ENCODE data around the gene DDX55.
A peak's percentile ranks its signal among the peaks of the same experiment; 100 is the strongest.
"Not testable (repeated sequence)": the region's sequence is repeated elsewhere in the genome, so short reads cannot be mapped to it uniquely, and the experiment has no call there.

Gene DDX55

DNA sequence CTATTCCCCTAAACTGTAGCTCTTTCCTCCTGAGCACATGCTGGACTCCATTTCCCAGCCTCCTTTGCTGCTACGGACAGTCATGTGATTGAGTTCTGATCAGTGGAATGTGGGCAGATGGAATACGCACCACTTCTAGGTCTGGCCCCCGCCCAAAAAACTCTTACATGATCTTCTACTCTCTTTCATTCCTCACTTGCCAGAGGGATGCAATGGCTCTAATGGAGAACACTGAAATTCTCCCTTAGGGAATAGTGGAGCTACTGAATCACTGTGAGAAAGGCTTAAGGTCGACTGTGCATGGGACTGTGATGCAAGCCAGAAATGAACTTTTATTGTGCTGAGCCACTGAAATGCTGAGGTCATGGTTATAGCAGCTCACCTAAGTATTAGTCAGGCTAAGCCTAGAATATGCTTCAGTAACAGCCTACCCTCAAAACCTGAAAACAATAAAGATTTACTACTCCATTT is 30.5 kb upstream of the DDX55 start:
- H2BK5ac ChIP-seq (ENCODE audit: low read length) = no peak overlapping the region
- H2BK15ac ChIP-seq (replicated peaks; ENCODE audit: low read depth) = no peak overlapping the region
- H3K27me3 ChIP-seq (ENCODE audit: insufficient read depth, low read length, poor library complexity) = no peaks in the 10 kb centered on the region
- peak overlapping the region; percentile 31 for H3K18ac ChIP-seq (ENCODE audit: low read length)
- no peaks in the 10 kb centered on the region for H3K79me2 ChIP-seq (ENCODE audit: control insufficient read depth, insufficient read depth, low read length)
- H4K8ac ChIP-seq (ENCODE audit: low read depth, low read length) = no peak overlapping the region
- H3K4me2 ChIP-seq (ENCODE audit: low read length) = peak overlapping the region; percentile 14
- H3K56ac ChIP-seq (ENCODE audit: low read length) = no peak overlapping the region
- no peak overlapping the region for H2AK5ac ChIP-seq (ENCODE audit: low read length)
- DNase-seq = peak; percentile 65
- no CpG with 5 or more reads among the region's 4 CpGs for WGBS (ENCODE audit: extremely low coverage, insufficient coverage, low lambda C conversion rate)
- H3K4me3 ChIP-seq (ENCODE audit: low read length) = no peak overlapping the region
- H3K23ac ChIP-seq (ENCODE audit: low read length) = no peak overlapping the region
- H2BK120ac ChIP-seq (ENCODE audit: low read depth, low read length) = no peak overlapping the region
- no peak overlapping the region for H4K5ac ChIP-seq (ENCODE audit: low read length)
- no peaks in the 10 kb centered on the region for H3K36me3 ChIP-seq (ENCODE audit: control insufficient read depth, insufficient read depth, low read length)
- no peaks in the 10 kb centered on the region for H3K79me1 ChIP-seq (ENCODE audit: low read length)
- H3K9ac ChIP-seq (ENCODE audit: low read length) = no peak overlapping the region
- no peak overlapping the region for H3K4ac ChIP-seq (ENCODE audit: low read depth, low read length)
- no peak overlapping the region for H3K27ac ChIP-seq (ENCODE audit: low read depth, low read length)
- H3K4me1 ChIP-seq (ENCODE audit: control insufficient read depth, low read depth, low read length) = no peaks in the 10 kb centered on the region

DNA sequence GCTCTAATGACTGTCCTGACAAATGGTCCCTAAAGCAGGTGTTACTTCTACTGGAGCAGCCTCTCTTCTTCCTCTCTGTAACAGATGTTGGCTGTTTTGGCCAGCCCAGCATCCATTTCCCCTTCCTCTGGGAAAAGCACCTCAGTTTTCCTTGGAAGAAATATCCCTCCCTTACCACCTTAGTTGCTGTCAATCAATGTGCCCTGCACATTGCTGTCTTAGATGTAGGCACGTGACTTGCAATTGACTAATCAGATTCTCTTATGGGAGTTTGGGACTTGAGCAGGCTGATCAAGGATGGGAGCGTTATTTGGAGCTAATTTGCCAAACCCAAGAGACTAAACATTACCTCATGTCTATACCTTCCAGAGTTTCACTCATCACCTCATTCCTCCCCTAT is 29.5 kb upstream of the DDX55 start:
- Histone ChIP-seq H3K79me1 (ENCODE audit: low read length) (no peaks in the 10 kb centered on the region), H3K79me2 (ENCODE audit: control insufficient read depth, insufficient read depth, low read length) (no peaks in the 10 kb centered on the region), H3K4me3 (ENCODE audit: low read length) (no peak overlapping the region), H3K4me1 (ENCODE audit: control insufficient read depth, low read depth, low read length) (no peaks in the 10 kb centered on the region), H2BK5ac (ENCODE audit: low read length) (no peak overlapping the region), H3K9ac (ENCODE audit: low read length) (no peak overlapping the region), H2BK15ac (replicated peaks; ENCODE audit: low read depth) (no peak overlapping the region), H3K36me3 (ENCODE audit: control insufficient read depth, insufficient read depth, low read length) (no peaks in the 10 kb centered on the region), H4K8ac (ENCODE audit: low read depth, low read length) (no peak overlapping the region), H3K23ac (ENCODE audit: low read length) (no peak overlapping the region), H2AK5ac (ENCODE audit: low read length) (no peak overlapping the region), H3K18ac (ENCODE audit: low read length) (no peak overlapping the region), H3K56ac (ENCODE audit: low read length) (no peak overlapping the region), H3K4me2 (ENCODE audit: low read length) (no peak overlapping the region), H3K27me3 (ENCODE audit: insufficient read depth, low read length, poor library complexity) (no peaks in the 10 kb centered on the region), H3K27ac (ENCODE audit: low read depth, low read length) (no peak overlapping the region), H4K5ac (ENCODE audit: low read length) (no peak overlapping the region), H3K4ac (ENCODE audit: low read depth, low read length) (no peak overlapping the region), H2BK120ac (ENCODE audit: low read depth, low read length) (no peak overlapping the region)
- no peak for DNase-seq
- WGBS (ENCODE audit: extremely low coverage, insufficient coverage, low lambda C conversion rate) = no CpG with 5 or more reads among the region's 2 CpGs

DNA sequence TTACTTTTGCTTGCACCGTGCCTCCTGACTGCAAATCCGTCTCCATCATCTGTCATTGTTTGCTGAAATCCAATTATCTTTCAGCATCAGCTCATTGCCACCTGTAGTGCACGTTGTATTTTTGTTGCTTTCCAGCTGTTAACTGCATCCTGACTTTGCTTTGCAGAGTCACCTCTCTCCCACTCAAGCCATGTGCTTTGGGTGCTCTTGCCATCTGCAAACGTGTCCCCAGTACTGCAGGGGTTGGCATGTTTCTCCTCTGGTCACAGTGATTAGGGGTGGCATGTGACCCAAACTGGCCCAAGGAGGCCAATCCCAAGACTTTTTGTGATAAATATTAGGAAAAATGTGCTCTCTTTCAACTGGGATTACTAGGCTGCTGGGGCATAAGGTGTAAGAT is 28.0 kb upstream of the DDX55 start:
- H3K4ac ChIP-seq (ENCODE audit: low read depth, low read length) = no peak overlapping the region
- no peaks in the 10 kb centered on the region for H3K4me1 ChIP-seq (ENCODE audit: control insufficient read depth, low read depth, low read length)
- H2BK15ac ChIP-seq (replicated peaks; ENCODE audit: low read depth) = no peak overlapping the region
- H3K79me1 ChIP-seq (ENCODE audit: low read length) = no peaks in the 10 kb centered on the region
- WGBS (ENCODE audit: extremely low coverage, insufficient coverage, low lambda C conversion rate) = no CpG with 5 or more reads among the region's 4 CpGs
- H3K79me2 ChIP-seq (ENCODE audit: control insufficient read depth, insufficient read depth, low read length) = no peaks in the 10 kb centered on the region
- H4K5ac ChIP-seq (ENCODE audit: low read length) = no peak overlapping the region
- H3K18ac ChIP-seq (ENCODE audit: low read length) = no peak overlapping the region
- H3K27me3 ChIP-seq (ENCODE audit: insufficient read depth, low read length, poor library complexity) = no peaks in the 10 kb centered on the region
- H2BK120ac ChIP-seq (ENCODE audit: low read depth, low read length) = no peak overlapping the region
- no peak for DNase-seq
- no peak overlapping the region for H3K4me3 ChIP-seq (ENCODE audit: low read length)
- no peak overlapping the region for H2AK5ac ChIP-seq (ENCODE audit: low read length)
- no peak overlapping the region for H4K8ac ChIP-seq (ENCODE audit: low read depth, low read length)
- no peak overlapping the region for H3K4me2 ChIP-seq (ENCODE audit: low read length)
- H3K27ac ChIP-seq (ENCODE audit: low read depth, low read length) = no peak overlapping the region
- H2BK5ac ChIP-seq (ENCODE audit: low read length) = no peak overlapping the region
- H3K9ac ChIP-seq (ENCODE audit: low read length) = no peak overlapping the region
- no peaks in the 10 kb centered on the region for H3K36me3 ChIP-seq (ENCODE audit: control insufficient read depth, insufficient read depth, low read length)
- H3K56ac ChIP-seq (ENCODE audit: low read length) = no peak overlapping the region
- H3K23ac ChIP-seq (ENCODE audit: low read length) = no peak overlapping the region

DNA sequence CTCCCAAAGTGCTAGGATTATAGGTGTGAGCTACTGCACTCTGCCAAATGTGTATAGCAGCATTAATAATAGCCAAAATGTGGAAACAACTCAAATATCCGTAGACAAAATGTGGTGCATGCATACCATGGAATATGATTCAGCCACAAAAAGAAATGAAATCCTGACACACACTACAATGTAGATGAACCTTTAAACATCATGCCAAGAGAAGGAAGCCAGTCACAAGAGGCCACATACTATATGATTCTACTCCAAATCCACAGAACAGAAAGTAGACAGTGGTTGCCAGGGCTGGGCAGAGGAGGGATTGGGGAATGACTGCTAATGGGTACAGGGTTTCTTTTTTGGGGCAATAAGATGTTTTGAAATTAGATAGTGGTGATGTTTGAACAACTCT is 25.3 kb upstream of the DDX55 start:
- no peaks in the 10 kb centered on the region for H3K36me3 ChIP-seq (ENCODE audit: control insufficient read depth, insufficient read depth, low read length)
- no peak overlapping the region for H2BK120ac ChIP-seq (ENCODE audit: low read depth, low read length)
- no peaks in the 10 kb centered on the region for H3K79me2 ChIP-seq (ENCODE audit: control insufficient read depth, insufficient read depth, low read length)
- no peak overlapping the region for H3K18ac ChIP-seq (ENCODE audit: low read length)
- H3K27me3 ChIP-seq (ENCODE audit: insufficient read depth, low read length, poor library complexity) = no peaks in the 10 kb centered on the region
- H3K4me1 ChIP-seq (ENCODE audit: control insufficient read depth, low read depth, low read length) = no peaks in the 10 kb centered on the region
- H2AK5ac ChIP-seq (ENCODE audit: low read length) = no peak overlapping the region
- no peak overlapping the region for H3K4me2 ChIP-seq (ENCODE audit: low read length)
- no peak for DNase-seq
- no CpG with 5 or more reads among the region's 1 CpG for WGBS (ENCODE audit: extremely low coverage, insufficient coverage, low lambda C conversion rate)
- H3K56ac ChIP-seq (ENCODE audit: low read length) = no peak overlapping the region
- H3K9ac ChIP-seq (ENCODE audit: low read length) = no peak overlapping the region
- no peak overlapping the region for H3K4me3 ChIP-seq (ENCODE audit: low read length)
- H3K23ac ChIP-seq (ENCODE audit: low read length) = no peak overlapping the region
- no peak overlapping the region for H2BK15ac ChIP-seq (replicated peaks; ENCODE audit: low read depth)
- no peak overlapping the region for H3K4ac ChIP-seq (ENCODE audit: low read depth, low read length)
- no peak overlapping the region for H2BK5ac ChIP-seq (ENCODE audit: low read length)
- H4K5ac ChIP-seq (ENCODE audit: low read length) = no peak overlapping the region
- H3K27ac ChIP-seq (ENCODE audit: low read depth, low read length) = no peak overlapping the region
- no peaks in the 10 kb centered on the region for H3K79me1 ChIP-seq (ENCODE audit: low read length)
- H4K8ac ChIP-seq (ENCODE audit: low read depth, low read length) = no peak overlapping the region

DNA sequence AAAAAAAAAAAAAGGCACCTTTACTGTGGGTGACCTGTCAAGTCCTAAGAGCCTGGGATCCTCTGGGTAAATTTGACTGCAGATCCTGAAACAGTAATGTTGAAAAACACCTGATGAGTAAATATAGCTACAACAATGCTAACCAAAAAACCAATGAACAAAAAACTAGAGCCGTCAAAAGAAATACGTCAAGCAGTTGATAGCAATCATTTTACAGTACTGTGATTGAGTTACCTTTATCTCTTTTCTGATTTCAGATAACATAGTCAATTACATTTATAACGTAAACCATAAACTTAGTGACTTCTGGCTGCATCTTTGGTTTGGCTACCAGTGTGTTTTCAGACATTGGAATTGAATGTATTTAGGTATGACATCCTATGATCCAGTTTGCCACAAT is 23.7 kb upstream of the DDX55 start:
- WGBS (ENCODE audit: extremely low coverage, insufficient coverage, low lambda C conversion rate) = no CpG with 5 or more reads among the region's 3 CpGs
- H3K4me3 ChIP-seq (ENCODE audit: low read length) = no peak overlapping the region
- no peak overlapping the region for H3K23ac ChIP-seq (ENCODE audit: low read length)
- no peaks in the 10 kb centered on the region for H3K36me3 ChIP-seq (ENCODE audit: control insufficient read depth, insufficient read depth, low read length)
- H3K18ac ChIP-seq (ENCODE audit: low read length) = no peak overlapping the region
- H2BK5ac ChIP-seq (ENCODE audit: low read length) = no peak overlapping the region
- no peak for DNase-seq
- no peaks in the 10 kb centered on the region for H3K4me1 ChIP-seq (ENCODE audit: control insufficient read depth, low read depth, low read length)
- H3K27me3 ChIP-seq (ENCODE audit: insufficient read depth, low read length, poor library complexity) = no peaks in the 10 kb centered on the region
- H4K8ac ChIP-seq (ENCODE audit: low read depth, low read length) = no peak overlapping the region
- no peak overlapping the region for H2BK15ac ChIP-seq (replicated peaks; ENCODE audit: low read depth)
- H3K9ac ChIP-seq (ENCODE audit: low read length) = no peak overlapping the region
- peaks cover 3% of the 10 kb centered on the region for H3K79me1 ChIP-seq (ENCODE audit: low read length)
- no peak overlapping the region for H3K56ac ChIP-seq (ENCODE audit: low read length)
- H3K79me2 ChIP-seq (ENCODE audit: control insufficient read depth, insufficient read depth, low read length) = no peaks in the 10 kb centered on the region
- no peak overlapping the region for H3K27ac ChIP-seq (ENCODE audit: low read depth, low read length)
- no peak overlapping the region for H3K4ac ChIP-seq (ENCODE audit: low read depth, low read length)
- H2AK5ac ChIP-seq (ENCODE audit: low read length) = no peak overlapping the region
- no peak overlapping the region for H3K4me2 ChIP-seq (ENCODE audit: low read length)
- no peak overlapping the region for H2BK120ac ChIP-seq (ENCODE audit: low read depth, low read length)
- no peak overlapping the region for H4K5ac ChIP-seq (ENCODE audit: low read length)

DNA sequence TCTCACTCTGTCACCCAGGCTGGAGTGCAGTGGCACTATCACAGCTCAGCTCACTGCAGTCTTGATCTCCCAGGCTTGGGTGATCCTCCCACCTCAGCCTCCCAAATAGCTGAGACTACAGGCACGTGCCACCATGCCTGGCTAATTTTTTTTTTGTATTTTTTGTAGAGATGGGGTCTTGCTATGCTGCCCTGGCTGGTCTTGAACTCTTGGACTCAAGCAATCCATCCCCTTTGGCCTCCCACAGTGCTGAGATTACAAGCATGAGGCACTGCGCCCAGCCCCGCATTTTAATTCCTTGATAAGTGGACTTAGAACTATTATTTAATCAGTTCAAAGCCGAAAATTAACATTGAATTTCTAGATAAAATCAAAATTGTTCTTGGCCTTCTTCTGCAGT is 23.1 kb upstream of the DDX55 start:
- H4K5ac ChIP-seq (ENCODE audit: low read length); DNase-seq: not testable (repeated sequence)
- no CpG with 5 or more reads among the region's 4 CpGs for WGBS (ENCODE audit: extremely low coverage, insufficient coverage, low lambda C conversion rate)

More for the DNA sequence above, 23.1 kb upstream of the DDX55 start:
- not testable (repeated sequence) for H3K27ac ChIP-seq (ENCODE audit: low read depth, low read length); H2BK5ac ChIP-seq (ENCODE audit: low read length); H3K4me3 ChIP-seq (ENCODE audit: low read length); H3K79me2 ChIP-seq (ENCODE audit: control insufficient read depth, insufficient read depth, low read length); H3K4ac ChIP-seq (ENCODE audit: low read depth, low read length); H2AK5ac ChIP-seq (ENCODE audit: low read length); H3K9ac ChIP-seq (ENCODE audit: low read length); H3K23ac ChIP-seq (ENCODE audit: low read length); H4K8ac ChIP-seq (ENCODE audit: low read depth, low read length); H3K4me2 ChIP-seq (ENCODE audit: low read length); H3K4me1 ChIP-seq (ENCODE audit: control insufficient read depth, low read depth, low read length); H2BK120ac ChIP-seq (ENCODE audit: low read depth, low read length); H3K36me3 ChIP-seq (ENCODE audit: control insufficient read depth, insufficient read depth, low read length); H3K56ac ChIP-seq (ENCODE audit: low read length); H3K79me1 ChIP-seq (ENCODE audit: low read length); H2BK15ac ChIP-seq (replicated peaks; ENCODE audit: low read depth); H3K27me3 ChIP-seq (ENCODE audit: insufficient read depth, low read length, poor library complexity); H3K18ac ChIP-seq (ENCODE audit: low read length)
